ENCODE data around the gene NFKB2.

Gene NFKB2

DNA sequence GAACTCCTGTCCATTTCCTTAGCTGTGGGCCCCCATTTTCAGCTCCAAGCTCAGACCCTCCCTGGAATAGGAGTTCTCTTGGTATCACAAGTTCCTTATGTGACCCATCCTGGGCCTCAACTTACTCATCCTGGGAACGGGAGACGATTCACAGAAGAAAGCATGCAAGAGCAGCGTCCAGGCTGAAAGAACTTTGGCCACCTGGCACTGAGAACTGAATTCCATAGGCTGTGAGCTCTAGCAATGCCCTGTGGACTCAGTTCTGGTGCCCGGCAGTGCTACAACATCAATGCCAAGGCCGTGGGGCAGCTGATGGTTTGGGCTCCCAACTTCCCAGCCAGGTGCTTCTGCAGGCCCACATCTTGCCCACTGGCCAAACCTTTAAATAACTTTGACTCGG is 40.8 kb downstream of the NFKB2 start:
- no peak overlapping the region for H3K27ac ChIP-seq (ENCODE audit: low read depth, low read length, poor library complexity, severe bottlenecking)
- TF ChIP-seq, protein P1, sequence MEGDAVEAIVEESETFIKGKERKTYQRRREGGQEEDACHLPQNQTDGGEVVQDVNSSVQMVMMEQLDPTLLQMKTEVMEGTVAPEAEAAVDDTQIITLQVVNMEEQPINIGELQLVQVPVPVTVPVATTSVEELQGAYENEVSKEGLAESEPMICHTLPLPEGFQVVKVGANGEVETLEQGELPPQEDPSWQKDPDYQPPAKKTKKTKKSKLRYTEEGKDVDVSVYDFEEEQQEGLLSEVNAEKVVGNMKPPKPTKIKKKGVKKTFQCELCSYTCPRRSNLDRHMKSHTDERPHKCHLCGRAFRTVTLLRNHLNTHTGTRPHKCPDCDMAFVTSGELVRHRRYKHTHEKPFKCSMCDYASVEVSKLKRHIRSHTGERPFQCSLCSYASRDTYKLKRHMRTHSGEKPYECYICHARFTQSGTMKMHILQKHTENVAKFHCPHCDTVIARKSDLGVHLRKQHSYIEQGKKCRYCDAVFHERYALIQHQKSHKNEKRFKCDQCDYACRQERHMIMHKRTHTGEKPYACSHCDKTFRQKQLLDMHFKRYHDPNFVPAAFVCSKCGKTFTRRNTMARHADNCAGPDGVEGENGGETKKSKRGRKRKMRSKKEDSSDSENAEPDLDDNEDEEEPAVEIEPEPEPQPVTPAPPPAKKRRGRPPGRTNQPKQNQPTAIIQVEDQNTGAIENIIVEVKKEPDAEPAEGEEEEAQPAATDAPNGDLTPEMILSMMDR (IDR thresholded peaks at IDR 0.05; ENCODE audit: low read length) = no peak
- TF ChIP-seq EZH2 (IDR thresholded peaks at IDR 0.05; ENCODE audit: borderline replicate concordance, low read length) = no peak
- no peak overlapping the region for H3K9ac ChIP-seq (ENCODE audit: low read length)
- no peak overlapping the region for H3K4me3 ChIP-seq (ENCODE audit: low read depth, low read length, poor library complexity, severe bottlenecking)
- H3K9me3 ChIP-seq (ENCODE audit: low read length) = no peaks in the 10 kb centered on the region
- no peaks in the 10 kb centered on the region for H3F3A ChIP-seq (ENCODE audit: insufficient read depth, low read length)
- H3K4me2 ChIP-seq (ENCODE audit: low read length) = no peak overlapping the region
- H4K20me1 ChIP-seq (ENCODE audit: insufficient read depth, low read length) = no peaks in the 10 kb centered on the region
- no peaks in the 10 kb centered on the region for H3K79me2 ChIP-seq (ENCODE audit: insufficient read depth, low read length)
- no peaks in the 10 kb centered on the region for H3K27me3 ChIP-seq (ENCODE audit: insufficient read depth, low read length)
- no peaks in the 10 kb centered on the region for H3K9me2 ChIP-seq (ENCODE audit: low read depth, low read length)
- H3K4me1 ChIP-seq (ENCODE audit: insufficient read depth, low read length, severe bottlenecking) = peaks cover 29% of the 10 kb centered on the region
- no peak overlapping the region for H2AFZ ChIP-seq (ENCODE audit: low read length)
- no peaks in the 10 kb centered on the region for H3K36me3 ChIP-seq (ENCODE audit: insufficient read depth, low read length)

DNA sequence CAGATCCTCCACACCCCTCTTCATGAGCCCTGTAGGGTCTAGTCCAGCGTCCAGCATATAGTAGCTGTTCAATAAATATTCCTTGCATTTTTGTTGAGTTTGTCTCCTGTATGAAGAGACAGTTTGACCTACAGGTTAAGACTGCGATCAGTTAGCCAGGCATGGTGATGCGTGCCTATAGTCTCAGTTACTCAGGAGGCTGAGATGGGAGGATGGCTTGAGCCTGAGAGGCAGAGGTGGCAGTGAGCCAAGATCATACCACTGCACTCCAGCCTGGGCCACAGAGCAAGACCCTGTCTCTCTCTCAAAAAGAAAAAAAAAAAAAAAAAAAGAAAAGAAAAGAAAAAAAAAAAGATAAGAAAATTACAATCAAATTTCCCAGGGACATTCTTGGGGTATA is 42.0 kb downstream of the NFKB2 start:
- Histone ChIP-seq H2AFZ (ENCODE audit: low read length) (no peak overlapping the region), H3F3A (ENCODE audit: insufficient read depth, low read length) (no peaks in the 10 kb centered on the region), H3K4me1 (ENCODE audit: insufficient read depth, low read length, severe bottlenecking) (peaks cover 23% of the 10 kb centered on the region), H3K4me2 (ENCODE audit: low read length) (no peak overlapping the region), H3K9ac (ENCODE audit: low read length) (no peak overlapping the region), H3K79me2 (ENCODE audit: insufficient read depth, low read length) (no peaks in the 10 kb centered on the region), H4K20me1 (ENCODE audit: insufficient read depth, low read length) (no peaks in the 10 kb centered on the region), H3K9me3 (ENCODE audit: low read length) (no peaks in the 10 kb centered on the region), H3K36me3 (ENCODE audit: insufficient read depth, low read length) (no peaks in the 10 kb centered on the region), H3K27ac (ENCODE audit: low read depth, low read length, poor library complexity, severe bottlenecking) (no peak overlapping the region), H3K9me2 (ENCODE audit: low read depth, low read length) (no peaks in the 10 kb centered on the region), H3K4me3 (ENCODE audit: low read depth, low read length, poor library complexity, severe bottlenecking) (no peak overlapping the region), H3K27me3 (ENCODE audit: insufficient read depth, low read length) (no peaks in the 10 kb centered on the region)
- TF ChIP-seq, protein P1 (IDR thresholded peaks at IDR 0.05; ENCODE audit: low read length) = no peak
- no peak for TF ChIP-seq EZH2 (IDR thresholded peaks at IDR 0.05; ENCODE audit: borderline replicate concordance, low read length)

DNA sequence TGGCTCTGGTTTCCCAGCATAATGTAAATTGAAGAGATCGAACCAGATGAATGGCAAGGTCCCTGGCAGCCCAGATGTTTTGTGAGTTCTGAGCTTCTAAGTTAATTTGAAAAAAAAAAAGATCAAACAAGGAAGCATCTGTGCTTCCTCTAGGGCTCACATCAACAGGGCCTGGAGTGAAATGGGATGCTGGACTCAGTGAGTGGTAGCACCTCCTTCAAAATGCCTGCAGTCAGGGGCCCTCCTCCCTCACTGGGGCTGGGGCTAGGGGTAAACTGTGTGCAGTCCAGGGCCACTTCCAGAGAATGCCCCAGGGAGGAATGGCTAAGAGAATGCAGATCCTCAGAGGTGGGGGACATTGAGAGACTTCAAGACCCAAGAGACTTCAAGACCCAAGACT is 42.9 kb downstream of the NFKB2 start:
- H3K4me1 ChIP-seq (ENCODE audit: insufficient read depth, low read length, severe bottlenecking) = peaks cover 16% of the 10 kb centered on the region

More for the DNA sequence above, 42.9 kb downstream of the NFKB2 start:
- Histone ChIP-seq H3F3A (ENCODE audit: insufficient read depth, low read length) (no peaks in the 10 kb centered on the region), H3K9ac (ENCODE audit: low read length) (no peak overlapping the region), H3K36me3 (ENCODE audit: insufficient read depth, low read length) (no peaks in the 10 kb centered on the region), H3K27ac (ENCODE audit: low read depth, low read length, poor library complexity, severe bottlenecking) (no peak overlapping the region), H3K4me2 (ENCODE audit: low read length) (no peak overlapping the region), H4K20me1 (ENCODE audit: insufficient read depth, low read length) (no peaks in the 10 kb centered on the region), H3K27me3 (ENCODE audit: insufficient read depth, low read length) (no peaks in the 10 kb centered on the region), H2AFZ (ENCODE audit: low read length) (no peak overlapping the region), H3K79me2 (ENCODE audit: insufficient read depth, low read length) (no peaks in the 10 kb centered on the region), H3K4me3 (ENCODE audit: low read depth, low read length, poor library complexity, severe bottlenecking) (no peak overlapping the region), H3K9me2 (ENCODE audit: low read depth, low read length) (no peaks in the 10 kb centered on the region), H3K9me3 (ENCODE audit: low read length) (no peaks in the 10 kb centered on the region)
- TF ChIP-seq, protein P1 (IDR thresholded peaks at IDR 0.05; ENCODE audit: low read length) = no peak
- TF ChIP-seq EZH2 (IDR thresholded peaks at IDR 0.05; ENCODE audit: borderline replicate concordance, low read length) = no peak

Data from OCI-LY1 (cell line).